IMR-90 (cell line): ENCODE data around the gene CCN5. TPM values are rescaled to one million over a fixed set of nuclear protein-coding genes. Genes with fewer than 3 reads are reported as not detected.

Experiments used
- ATAC-seq: fragments of 200-7000 bp; cut with Tn5 transposase; 2 replicates; pipeline ENCODE4 v1.9.1; 2020; ENCODE audit warnings: low read depth, mild to moderate bottlenecking, moderate library complexity
- BruUV-seq: library from RNA; stranded (reverse); fragments of 400-500 nt; replicated peaks from 2 replicates; lab custom pipeline; 2021; lab: Mats Ljungman, UMichigan
- CTCF ChIA-PET: fragments of 300-600 bp; formaldehyde crosslinking; extraction: SDS; loops from one replicate; lab custom pipeline; 2021; ENCODE audit warnings: antibody characterized with exemption; lab: Yijun Ruan, JAX
- POLR2A ChIA-PET: fragments of 300-600 bp; sonication (Branson Sonifier 250); formaldehyde crosslinking; loops from one replicate; lab custom pipeline; 2022; ENCODE audit warnings: antibody characterized with exemption; ENCODE audit not compliant: unreplicated experiment; lab: Charles Lee
- DNase-seq: peaks from one replicate; pipeline ENCODE4 v3.0.0; 2013
- H2AFZ ChIP-seq: replicated peaks from 2 replicates; pipeline ENCODE3; 2013; ENCODE audit warnings: low read length, mild to moderate bottlenecking; ENCODE audit not compliant: poor library complexity
- H2AK5ac ChIP-seq: 2 replicates; pipeline ENCODE4 v1.6.1; 2013; ENCODE audit warnings: low read depth, low read length, inconsistent platforms
- H2AK9ac ChIP-seq: replicated peaks from 2 replicates; pipeline ENCODE3; 2013; ENCODE audit warnings: mild to moderate bottlenecking, low read depth, low read length, moderate library complexity; ENCODE audit not compliant: poor library complexity
- H2BK120ac ChIP-seq: 2 replicates; pipeline ENCODE4 v1.6.1; 2013; ENCODE audit warnings: low read depth, low read length, inconsistent platforms
- H2BK15ac ChIP-seq: 3 replicates; pipeline ENCODE4 v1.6.1; 2013; ENCODE audit warnings: low read depth, low read length, inconsistent platforms
- H2BK20ac ChIP-seq: 2 replicates; pipeline ENCODE4 v1.6.1; 2013; ENCODE audit warnings: low read depth, mild to moderate bottlenecking, inconsistent platforms, low read length, moderate library complexity
- H2BK5ac ChIP-seq: 2 replicates; pipeline ENCODE4 v1.6.1; 2013; ENCODE audit warnings: mild to moderate bottlenecking, low read depth, low read length, inconsistent platforms; ENCODE audit not compliant: poor library complexity, severe bottlenecking
- H3K14ac ChIP-seq: replicated peaks from 2 replicates; pipeline ENCODE4 v1.6.1; 2013; ENCODE audit warnings: low read depth, low read length, inconsistent platforms
- H3K18ac ChIP-seq: 2 replicates; pipeline ENCODE4 v1.6.1; 2013; ENCODE audit warnings: low read depth, low read length, control low read depth
- H3K23ac ChIP-seq: 2 replicates; pipeline ENCODE4 v1.6.1; 2013; ENCODE audit warnings: low read depth, low read length, inconsistent platforms
- H3K27ac ChIP-seq: 2 replicates; pipeline ENCODE4 v1.5.1; 2013; ENCODE audit warnings: mild to moderate bottlenecking, control low read depth, low read length; ENCODE audit not compliant: insufficient read depth
- H3K27me3 ChIP-seq: 2 replicates; pipeline ENCODE4 v1.6.1; 2013; ENCODE audit warnings: low read length; ENCODE audit not compliant: control insufficient read depth, insufficient read depth
- H3K36me3 ChIP-seq: 2 replicates; pipeline ENCODE4 v1.6.1; 2013; ENCODE audit warnings: low read length, mixed read lengths; ENCODE audit not compliant: control insufficient read depth, insufficient read depth
- H3K4ac ChIP-seq: 2 replicates; pipeline ENCODE4 v1.6.1; 2013; ENCODE audit warnings: low read depth, low read length, inconsistent platforms
- H3K4me1 ChIP-seq: 2 replicates; pipeline ENCODE4 v1.6.1; 2013; ENCODE audit warnings: low read length, mixed read lengths; ENCODE audit not compliant: control insufficient read depth, insufficient read depth
- H3K4me2 ChIP-seq: 2 replicates; pipeline ENCODE4 v1.6.1; 2013; ENCODE audit warnings: low read depth, mild to moderate bottlenecking, control low read depth, low read length, moderate library complexity
- H3K4me3 ChIP-seq: 2 replicates; pipeline ENCODE4 v1.5.1; 2013; ENCODE audit warnings: low read depth, mild to moderate bottlenecking, control low read depth, low read length, moderate library complexity; ENCODE audit not compliant: insufficient read depth
- H3K56ac ChIP-seq: 2 replicates; pipeline ENCODE4 v1.6.1; 2013; ENCODE audit warnings: low read length, inconsistent platforms; ENCODE audit not compliant: insufficient read depth; ENCODE audit errors: extremely low read depth
- H3K79me1 ChIP-seq, 2 experiments: 2 replicates each; pipeline ENCODE4 v1.6.1; 2013; ENCODE audit warnings: low read length in 2 of 2, inconsistent platforms in 1 of 2, low read depth in 1 of 2
- H3K9ac ChIP-seq: 2 replicates; pipeline ENCODE4 v1.6.1; 2013; ENCODE audit warnings: low read depth, low read length, control low read depth
- H3K9me1 ChIP-seq: 2 replicates; pipeline ENCODE4 v1.6.1; 2013; ENCODE audit warnings: low read length, inconsistent platforms; ENCODE audit not compliant: insufficient read depth
- H3K9me3 ChIP-seq: 2 replicates; pipeline ENCODE4 v1.6.1; 2013; ENCODE audit warnings: low read length; ENCODE audit not compliant: control insufficient read depth, insufficient read depth
- H4K20me1 ChIP-seq: 2 replicates; pipeline ENCODE4 v1.6.1; 2013; ENCODE audit warnings: low read length, inconsistent platforms; ENCODE audit not compliant: insufficient read depth
- H4K5ac ChIP-seq: 2 replicates; pipeline ENCODE4 v1.6.1; 2013; ENCODE audit warnings: mild to moderate bottlenecking, low read depth, low read length, control low read depth
- H4K8ac ChIP-seq, 2 experiments: 2 replicates each; pipeline ENCODE4 v1.6.1; 2013; ENCODE audit warnings: low read depth in 2 of 2, low read length in 2 of 2, control low read depth in 1 of 2, inconsistent platforms in 1 of 2
- H4K91ac ChIP-seq: 2 replicates; pipeline ENCODE4 v1.6.1; 2013; ENCODE audit warnings: low read depth, low read length, inconsistent platforms; ENCODE audit not compliant: insufficient read depth
- CEBPB ChIP-seq: IDR thresholded peaks from 2 replicates; pipeline ENCODE4 v1.6.1; 2012; ENCODE audit warnings: low read depth, low read length, improper control_type of control experiment
- CHD1 ChIP-seq: IDR thresholded peaks from 2 replicates; pipeline ENCODE4 v1.6.1; 2012; ENCODE audit warnings: low read depth, low read length, improper control_type of control experiment
- MAFK ChIP-seq: IDR thresholded peaks from 2 replicates; pipeline ENCODE4 v1.6.1; 2012; ENCODE audit warnings: low read depth, low read length, improper control_type of control experiment
- MAZ ChIP-seq: IDR thresholded peaks from 2 replicates; pipeline ENCODE4 v1.6.1; 2012; ENCODE audit warnings: low read depth, mild to moderate bottlenecking, low read length, improper control_type of control experiment, moderate library complexity, borderline replicate concordance
- NFE2L2 ChIP-seq: fragments of 150-350 bp; IDR thresholded peaks from 2 replicates; pipeline ENCODE4 v1.6.1; 2016; ENCODE audit warnings: low read depth, mild to moderate bottlenecking, low read length
- RFX5 ChIP-seq: IDR thresholded peaks from 2 replicates; pipeline ENCODE4 v1.8.0; 2012; ENCODE audit warnings: low read depth, mild to moderate bottlenecking, low read length, moderate library complexity
- SMC3 ChIP-seq: fragments of 150-350 bp; IDR thresholded peaks from 2 replicates; pipeline ENCODE4 v1.6.1; 2016; ENCODE audit warnings: low read depth, mild to moderate bottlenecking, antibody characterized with exemption, low read length, moderate library complexity
- WGBS, 2 experiments: methylation state at CpG; one replicate each; pipeline versions ENCODE4 v1.1.5 to v1.1.7; 2013; ENCODE audit warnings: missing lambda C conversion rate in 2 of 2; ENCODE audit not compliant: insufficient read length in 1 of 2; ENCODE audit errors: extremely low coverage in 2 of 2; 5-methylcytosine and 5-hydroxymethylcytosine counted together
- dilution Hi-C: fragments of 300-500 bp; cut with HindIII; formaldehyde crosslinking; loops from one replicate; pipeline ENCODE4 v1.14.3; 2018; ENCODE audit warnings: low sequenced_read_pairs; ENCODE audit not compliant: unreplicated experiment
- in situ Hi-C: fragments of 300-500 bp; cut with MboI; formaldehyde crosslinking; loops from 3 replicates; pipeline ENCODE4 v1.14.3; 2019; ENCODE audit warnings: low sequenced_read_pairs, inconsistent platforms, mixed read lengths
- intact Hi-C: fragments of 100-400 bp; cut with micrococcal nuclease; formaldehyde crosslinking; loops from 2 replicates; pipeline ENCODE4 v1.10.0; 2022
- polyA plus RNA-seq, 3 experiments: library from polyadenylated mRNA; depleted of rRNA; stranded (reverse); fragments of >200 nt; gene quantifications; 2 replicates each; pipeline ENCODE4 v1.2.3, GENCODE V29; 2012; ENCODE audit warnings: low replicate concordance in 1 of 3
- total RNA-seq: library from RNA; depleted of rRNA; stranded (reverse); fragments of >200 nt; gene quantifications from 2 replicates; pipeline ENCODE4 v1.2.3, GENCODE V29; 2012
- TF ChIP-seq, protein P1 (sequence below): conservative IDR thresholded peaks from 2 replicates; pipeline ENCODE4 v1.5.1; 2012; ENCODE audit warnings: mild to moderate bottlenecking, low read depth, low read length, improper control_type of control experiment

CCN5 gene
- total and polyA plus RNA-seq, 2 of the 4 experiments (the other 2 are of a cell fraction) = not detected

- H3K18ac ChIP-seq = no peak overlapping the region
Observed at GRCh38 chr20:44765091-44765490, 49.9 kb downstream of the CCN5 start.

More at GRCh38 chr20:44765091-44765490, 49.9 kb downstream of the CCN5 start:
- DNase-seq (no peak), ATAC-seq (no peak)
- Histone ChIP-seq H3K4me3 (no peak overlapping the region), H3K23ac (no peak overlapping the region), H3K4me2 (no peak overlapping the region), H3K4ac (no peak overlapping the region), H3K79me1 (no peaks in the 10 kb centered on the region), H3K56ac (no peak overlapping the region), H2BK120ac (no peak overlapping the region), H3K27ac (no peak overlapping the region), H3K9ac (no peak overlapping the region), H3K36me3 (no peaks in the 10 kb centered on the region), H2AFZ (no peak overlapping the region), H2AK5ac (no peak overlapping the region), H3K9me3 (no peaks in the 10 kb centered on the region), H4K5ac (no peak overlapping the region), H3K4me1 (no peaks in the 10 kb centered on the region), H2BK20ac (no peak overlapping the region), H4K20me1 (no peaks in the 10 kb centered on the region), H2BK15ac (no peak overlapping the region), H4K8ac (no peak overlapping the region), H2BK5ac (no peak overlapping the region), H3K27me3 (peaks cover 32% of the 10 kb centered on the region), H3K9me1 (peaks cover 4% of the 10 kb centered on the region; the same call in 1 of the 2 replicates), H2AK9ac (no peak overlapping the region), H3K14ac (no peak overlapping the region), H4K91ac (no peak overlapping the region)
- dilution Hi-C loops (no loop called here), intact Hi-C loops (no loop called here), in situ Hi-C loops (no loop called here)
- WGBS, 2 experiments = no CpG with 5 or more reads among the region's 4 CpGs
- CTCF ChIA-PET = no interaction called here
- TF ChIP-seq MAFK (no peak), NFE2L2 (no peak), RFX5 (no peak), MAZ (no peak), CHD1 (no peak), SMC3 (no peak), CEBPB (no peak)
- TF ChIP-seq, protein P1, sequence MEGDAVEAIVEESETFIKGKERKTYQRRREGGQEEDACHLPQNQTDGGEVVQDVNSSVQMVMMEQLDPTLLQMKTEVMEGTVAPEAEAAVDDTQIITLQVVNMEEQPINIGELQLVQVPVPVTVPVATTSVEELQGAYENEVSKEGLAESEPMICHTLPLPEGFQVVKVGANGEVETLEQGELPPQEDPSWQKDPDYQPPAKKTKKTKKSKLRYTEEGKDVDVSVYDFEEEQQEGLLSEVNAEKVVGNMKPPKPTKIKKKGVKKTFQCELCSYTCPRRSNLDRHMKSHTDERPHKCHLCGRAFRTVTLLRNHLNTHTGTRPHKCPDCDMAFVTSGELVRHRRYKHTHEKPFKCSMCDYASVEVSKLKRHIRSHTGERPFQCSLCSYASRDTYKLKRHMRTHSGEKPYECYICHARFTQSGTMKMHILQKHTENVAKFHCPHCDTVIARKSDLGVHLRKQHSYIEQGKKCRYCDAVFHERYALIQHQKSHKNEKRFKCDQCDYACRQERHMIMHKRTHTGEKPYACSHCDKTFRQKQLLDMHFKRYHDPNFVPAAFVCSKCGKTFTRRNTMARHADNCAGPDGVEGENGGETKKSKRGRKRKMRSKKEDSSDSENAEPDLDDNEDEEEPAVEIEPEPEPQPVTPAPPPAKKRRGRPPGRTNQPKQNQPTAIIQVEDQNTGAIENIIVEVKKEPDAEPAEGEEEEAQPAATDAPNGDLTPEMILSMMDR = no peak
- no TSS peak for BruUV-seq
- POLR2A ChIA-PET = no interaction called here
